MM.1S (cell line): Measurements from ENCODE around the gene MARK3.

ENCODE experiments used
- DNase-seq: peaks from one replicate; pipeline ENCODE4 v3.0.0-alpha.2; 2015
- H2AFZ ChIP-seq: fragments of 300-600 bp; sonication (generic); 2 replicates; pipeline ENCODE4 v1.6.0; 2016; ENCODE audit warnings: antibody characterized with exemption, low read length
- H3F3A ChIP-seq: fragments of 300-600 bp; sonication (generic); 2 replicates; pipeline ENCODE4 v1.6.1; 2016; ENCODE audit warnings: mild to moderate bottlenecking, antibody characterized with exemption, low read length, moderate library complexity, mixed read lengths; ENCODE audit not compliant: insufficient read depth
- H3K27ac ChIP-seq: fragments of 300-600 bp; sonication (generic); 2 replicates; pipeline ENCODE4 v1.5.1; 2016; ENCODE audit warnings: mild to moderate bottlenecking, low read length
- H3K27me3 ChIP-seq: fragments of 300-600 bp; sonication (generic); replicated peaks from 2 replicates; pipeline ENCODE4 v1.6.0; 2016; ENCODE audit warnings: low read length; ENCODE audit not compliant: insufficient read depth
- H3K36me3 ChIP-seq: fragments of 300-600 bp; sonication (generic); replicated peaks from 2 replicates; pipeline ENCODE4 v1.6.1; 2016; ENCODE audit warnings: mild to moderate bottlenecking, low read length, mixed read lengths; ENCODE audit not compliant: insufficient read depth
- H3K4me1 ChIP-seq: fragments of 300-600 bp; sonication (generic); 2 replicates; pipeline ENCODE4 v1.6.1; 2016; ENCODE audit warnings: low read length, mixed read lengths
- H3K4me2 ChIP-seq: fragments of 300-600 bp; sonication (generic); 2 replicates; pipeline ENCODE4 v1.6.0; 2016; ENCODE audit warnings: low read depth, low read length
- H3K4me3 ChIP-seq: fragments of 300-600 bp; sonication (generic); 2 replicates; pipeline ENCODE4 v1.5.1; 2016; ENCODE audit warnings: low read length, mixed read lengths
- H3K79me2 ChIP-seq: fragments of 300-600 bp; sonication (generic); 2 replicates; pipeline ENCODE4 v1.6.1; 2016; ENCODE audit warnings: mixed run types, low read length, mixed read lengths
- H3K9ac ChIP-seq: fragments of 300-600 bp; sonication (generic); 2 replicates; pipeline ENCODE4 v1.6.1; 2016; ENCODE audit warnings: low read length, mixed read lengths
- H3K9me2 ChIP-seq: fragments of 300-600 bp; sonication (generic); replicated peaks from 2 replicates; pipeline ENCODE4 v1.6.1; 2016; ENCODE audit warnings: mild to moderate bottlenecking, low read length, mixed read lengths; ENCODE audit not compliant: insufficient read depth
- H3K9me3 ChIP-seq: fragments of 300-600 bp; sonication (generic); replicated peaks from 2 replicates; pipeline ENCODE4 v1.6.1; 2016; ENCODE audit warnings: mild to moderate bottlenecking, low read length, mixed read lengths; ENCODE audit not compliant: insufficient read depth
- H4K20me1 ChIP-seq: fragments of 300-600 bp; sonication (generic); 2 replicates; pipeline ENCODE4 v1.6.1; 2016; ENCODE audit warnings: mild to moderate bottlenecking, low read length, moderate library complexity, mixed read lengths; ENCODE audit not compliant: insufficient read depth
- CTCF ChIP-seq: fragments of 300-600 bp; sonication (generic); IDR thresholded peaks from 2 replicates; pipeline ENCODE4 v1.5.1; 2016; ENCODE audit warnings: antibody characterized with exemption, low read length, mixed read lengths
- EZH2 ChIP-seq: fragments of 300-600 bp; sonication (generic); optimal IDR thresholded peaks from 2 replicates; pipeline ENCODE3; 2017; ENCODE audit warnings: low read depth, mild to moderate bottlenecking, antibody characterized with exemption, low read length, mixed read lengths
- EZH2phosphoT487 ChIP-seq: fragments of 300-600 bp; sonication (generic); IDR thresholded peaks from 2 replicates; pipeline ENCODE4 v1.6.1; 2018; ENCODE audit warnings: antibody characterized with exemption, low read length

The MARK3 gene

GRCh38 chr14:103445806-103446205 lies 60.6 kb downstream of the MARK3 start:
- no peaks in the 10 kb centered on the region for H3K9me2 ChIP-seq
- H3K9ac ChIP-seq = no peak overlapping the region
- no peaks in the 10 kb centered on the region for H3K27me3 ChIP-seq
- peaks cover 23% of the 10 kb centered on the region for H3K79me2 ChIP-seq
- H4K20me1 ChIP-seq = no peaks in the 10 kb centered on the region
- no peak overlapping the region for H2AFZ ChIP-seq
- no peaks in the 10 kb centered on the region for H3K36me3 ChIP-seq
- H3K4me3 ChIP-seq = no peak overlapping the region
- H3K4me2 ChIP-seq = no peak overlapping the region
- no peak overlapping the region for H3K27ac ChIP-seq
- TF ChIP-seq EZH2phosphoT487 (no peak), CTCF (no peak), EZH2 (no peak)
- no peaks in the 10 kb centered on the region for H3K9me3 ChIP-seq
- no peak for DNase-seq
- H3K4me1 ChIP-seq = no peaks in the 10 kb centered on the region
- no peaks in the 10 kb centered on the region for H3F3A ChIP-seq

- H3K9me2 ChIP-seq = no peaks in the 10 kb centered on the region
- H4K20me1 ChIP-seq = no peaks in the 10 kb centered on the region
- no peaks in the 10 kb centered on the region for H3F3A ChIP-seq
- H3K4me2 ChIP-seq = no peak overlapping the region
- no peaks in the 10 kb centered on the region for H3K9me3 ChIP-seq
- H3K4me3 ChIP-seq = no peak overlapping the region
- H3K27ac ChIP-seq = no peak overlapping the region
- H3K79me2 ChIP-seq = peaks cover 28% of the 10 kb centered on the region
- no peaks in the 10 kb centered on the region for H3K27me3 ChIP-seq
- H3K9ac ChIP-seq = no peak overlapping the region
- DNase-seq = no peak
- H2AFZ ChIP-seq = no peak overlapping the region
- no peak for TF ChIP-seq CTCF
- no peak for TF ChIP-seq EZH2
- TF ChIP-seq EZH2phosphoT487 = no peak
- H3K4me1 ChIP-seq = no peaks in the 10 kb centered on the region
- H3K36me3 ChIP-seq = no peaks in the 10 kb centered on the region
These were observed 62.9 kb downstream of the MARK3 start for GRCh38 chr14:103448097-103448496.

GRCh38 chr14:103449634-103450161 lies 64.5 kb downstream of the MARK3 start:
- H3K79me2 ChIP-seq = peaks cover 25% of the 10 kb centered on the region
- no peaks in the 10 kb centered on the region for H3K4me1 ChIP-seq
- H3K36me3 ChIP-seq = no peaks in the 10 kb centered on the region
- no peaks in the 10 kb centered on the region for H3F3A ChIP-seq
- no peak overlapping the region for H3K4me3 ChIP-seq
- DNase-seq = no peak
- no peaks in the 10 kb centered on the region for H3K9me2 ChIP-seq
- H3K4me2 ChIP-seq = no peak overlapping the region
- H3K9ac ChIP-seq = no peak overlapping the region
- no peaks in the 10 kb centered on the region for H3K27me3 ChIP-seq
- H2AFZ ChIP-seq = no peak overlapping the region
- no peak for TF ChIP-seq EZH2
- TF ChIP-seq EZH2phosphoT487 = no peak
- TF ChIP-seq CTCF = no peak
- no peak overlapping the region for H3K27ac ChIP-seq
- H3K9me3 ChIP-seq = no peaks in the 10 kb centered on the region
- H4K20me1 ChIP-seq = no peaks in the 10 kb centered on the region
